Measurements from ENCODE around the gene CASQ1.

- TF ChIP-seq CTCF (IDR thresholded peaks at IDR 0.05 in 4 of 5, conservative IDR thresholded peaks at IDR 0.05 in 1 of 5): no peak
- no peak for TF ChIP-seq POLR2A (IDR thresholded peaks at IDR 0.05)
Observed at GRCh38 chr1:160247053-160247452, 56.7 kb downstream of the CASQ1 start.
